Activated CD4-positive, alpha-beta T cell treated with anti-CD3 and anti-CD28 coated beads, Interleukin-2, amount 50 U/mL, for 4 hours (primary cell): ENCODE results near the gene TGFB2.

Experiments
- DNase-seq, 2 experiments: peaks; one replicate each; pipeline ENCODE4 v3.0.0-alpha.2; 2020

Gene TGFB2

DNA sequence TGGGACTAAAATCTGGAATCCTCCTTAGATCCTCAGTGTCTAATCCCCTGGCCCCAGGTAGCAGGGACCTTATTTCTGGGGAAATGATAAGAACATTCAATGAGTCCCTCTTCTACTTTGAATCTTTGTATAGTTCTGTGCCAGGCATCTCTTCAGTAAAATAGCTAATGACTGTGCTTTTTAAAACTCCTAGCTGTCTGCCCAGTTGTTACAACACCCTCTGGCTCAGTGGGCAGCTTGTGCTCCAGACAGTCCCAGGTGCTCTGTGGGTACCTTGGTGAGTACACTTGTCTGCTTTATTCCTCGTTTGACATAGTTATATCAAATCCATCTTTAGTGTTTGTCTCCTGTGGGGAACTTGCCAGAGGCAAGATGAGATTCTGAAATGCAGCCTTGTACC lies 18.0 kb downstream of the TGFB2 start:
- no peak for DNase-seq

DNA sequence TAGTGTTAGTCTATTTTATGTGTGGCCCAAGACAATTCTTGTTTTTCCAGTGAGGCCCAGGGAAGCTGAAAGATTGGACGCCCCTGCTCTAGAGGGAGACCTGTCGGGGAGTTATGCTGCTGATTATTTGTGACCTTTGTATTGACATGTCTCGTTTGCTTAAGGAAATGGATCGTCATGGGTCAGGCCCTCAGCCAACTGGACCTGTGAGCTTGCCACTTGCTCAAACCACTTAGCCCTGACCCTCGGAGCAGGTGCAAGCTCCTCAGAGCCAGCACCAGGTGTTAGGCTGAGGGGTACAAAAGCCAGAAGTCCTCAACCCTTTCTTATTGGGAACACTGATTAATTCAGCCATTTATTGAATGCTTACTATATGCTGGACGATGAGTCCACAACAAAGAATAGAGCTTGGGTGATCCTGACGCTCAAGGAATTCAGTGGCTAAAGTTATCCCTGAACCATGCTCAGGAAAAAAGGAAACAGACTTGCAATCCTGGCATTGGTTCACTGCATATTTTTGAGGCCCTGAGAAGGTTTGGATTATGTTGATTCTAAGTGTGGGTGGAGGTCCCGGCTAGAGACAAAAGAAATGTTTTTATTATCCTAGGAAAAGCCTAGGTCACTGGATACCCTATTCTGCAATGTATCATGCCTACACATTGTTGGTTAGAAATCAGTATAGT lies 19.0 kb downstream of the TGFB2 start:
- no peak for DNase-seq

DNA sequence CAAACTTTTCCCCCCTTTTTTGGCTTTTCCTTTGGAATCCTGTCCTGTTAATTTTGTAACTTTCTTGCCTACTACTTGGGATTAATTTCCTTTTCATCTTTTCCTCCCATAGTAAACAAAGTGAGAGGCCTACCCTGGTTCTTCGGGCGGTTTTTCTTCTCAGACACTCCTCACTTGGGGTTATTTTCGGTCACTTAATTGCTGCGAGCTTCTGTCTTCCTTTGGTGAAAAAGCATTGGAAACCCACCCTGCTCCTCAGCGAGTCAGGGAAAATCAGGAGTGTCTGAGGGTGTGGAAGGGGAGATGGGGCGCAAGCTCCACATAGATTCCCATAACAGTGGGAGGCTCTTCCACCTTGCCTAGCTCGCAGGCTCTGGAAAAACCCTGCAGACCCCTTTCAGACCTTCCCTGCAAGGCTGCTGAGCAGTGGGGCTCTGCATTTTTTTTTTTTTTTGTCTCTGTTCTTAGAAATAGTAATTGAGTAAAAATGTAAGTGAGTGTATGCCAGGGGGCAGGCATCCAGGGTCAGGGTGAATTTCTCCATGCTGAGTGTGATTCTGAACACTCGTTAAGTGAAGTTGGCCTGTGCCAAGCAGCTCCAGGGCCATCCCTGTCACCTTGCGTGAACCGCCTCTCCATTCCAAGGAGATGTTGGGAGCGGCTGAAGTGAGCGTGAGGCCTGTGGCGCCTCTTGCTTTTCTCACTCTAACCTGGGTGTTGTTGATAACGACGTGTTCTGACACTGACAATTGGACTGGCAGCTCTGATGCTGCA lies 20.3 kb downstream of the TGFB2 start:
- DNase-seq: no peak

DNA sequence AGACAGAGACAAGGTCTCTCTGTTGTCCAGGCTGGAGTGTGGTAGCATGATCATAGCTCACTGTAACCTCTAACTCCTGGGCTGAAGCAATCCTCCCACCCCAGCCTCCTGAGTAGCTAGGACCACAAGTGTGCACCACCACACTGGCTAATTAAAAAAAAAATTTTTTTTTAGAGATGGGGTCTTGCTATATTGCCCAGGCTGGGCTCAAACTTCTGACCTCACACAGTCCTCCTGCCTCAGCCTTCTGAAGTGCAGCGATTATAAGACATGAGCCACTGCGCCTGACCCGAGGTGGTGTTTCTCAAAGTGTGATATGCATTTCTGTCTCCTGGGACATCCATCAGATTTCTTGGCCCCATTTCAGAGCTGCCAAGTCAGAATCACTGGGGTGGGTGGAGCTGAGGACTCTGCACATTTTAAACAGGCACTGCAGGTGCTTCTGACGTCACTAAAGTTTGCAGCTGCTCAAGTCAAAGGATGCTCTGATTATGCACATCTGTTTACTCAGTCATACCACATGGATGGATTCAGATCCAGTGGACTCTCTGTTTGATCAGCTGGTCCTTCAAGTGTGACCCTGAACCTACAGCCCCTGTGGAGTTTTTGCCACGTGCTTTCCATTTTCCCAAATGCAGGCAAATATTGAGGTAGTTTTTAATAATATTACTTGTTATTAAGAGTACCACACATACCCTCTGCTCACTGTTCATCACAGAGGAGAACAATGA lies 21.4 kb downstream of the TGFB2 start:
- DNase-seq: no peak

DNA sequence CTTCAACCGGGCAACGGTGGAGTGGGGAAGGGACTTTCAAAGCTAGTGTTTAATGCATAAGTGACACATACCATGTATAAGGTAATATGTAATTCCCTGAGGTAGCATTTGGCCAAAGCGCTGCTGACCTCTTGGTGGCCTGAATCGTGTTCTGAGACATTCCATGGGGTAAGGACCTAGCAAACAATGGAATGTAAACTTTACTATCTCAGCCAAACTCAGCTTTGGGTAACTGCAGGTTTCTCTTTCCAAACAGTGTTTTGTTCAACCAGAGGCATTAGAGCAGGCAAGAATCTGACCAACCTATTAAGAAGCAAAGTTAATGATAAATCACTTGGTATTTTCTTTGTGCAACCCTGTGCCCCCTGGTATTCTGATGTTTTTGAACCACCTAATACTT lies 22.0 kb downstream of the TGFB2 start:
- no peak for DNase-seq

DNA sequence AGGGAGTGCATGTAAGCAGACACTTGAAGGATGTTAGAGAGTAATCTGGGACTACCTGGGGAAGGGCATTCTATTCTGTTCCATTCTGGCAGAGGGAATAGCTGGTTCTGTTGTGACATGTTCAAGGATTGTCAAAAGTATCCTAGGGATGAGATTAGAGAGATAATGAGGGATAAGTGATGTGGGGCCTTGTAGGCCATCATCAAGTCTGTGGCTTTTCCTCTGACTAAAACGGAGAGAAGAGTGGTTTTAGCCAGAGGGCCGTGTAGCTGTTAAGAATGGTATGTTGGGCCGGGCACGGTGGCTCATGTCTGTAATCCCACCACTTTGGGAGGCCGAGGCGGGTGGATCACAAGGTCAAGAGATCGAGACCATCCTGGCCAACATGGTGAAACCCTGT lies 23.6 kb downstream of the TGFB2 start:
- no peak for DNase-seq

DNA sequence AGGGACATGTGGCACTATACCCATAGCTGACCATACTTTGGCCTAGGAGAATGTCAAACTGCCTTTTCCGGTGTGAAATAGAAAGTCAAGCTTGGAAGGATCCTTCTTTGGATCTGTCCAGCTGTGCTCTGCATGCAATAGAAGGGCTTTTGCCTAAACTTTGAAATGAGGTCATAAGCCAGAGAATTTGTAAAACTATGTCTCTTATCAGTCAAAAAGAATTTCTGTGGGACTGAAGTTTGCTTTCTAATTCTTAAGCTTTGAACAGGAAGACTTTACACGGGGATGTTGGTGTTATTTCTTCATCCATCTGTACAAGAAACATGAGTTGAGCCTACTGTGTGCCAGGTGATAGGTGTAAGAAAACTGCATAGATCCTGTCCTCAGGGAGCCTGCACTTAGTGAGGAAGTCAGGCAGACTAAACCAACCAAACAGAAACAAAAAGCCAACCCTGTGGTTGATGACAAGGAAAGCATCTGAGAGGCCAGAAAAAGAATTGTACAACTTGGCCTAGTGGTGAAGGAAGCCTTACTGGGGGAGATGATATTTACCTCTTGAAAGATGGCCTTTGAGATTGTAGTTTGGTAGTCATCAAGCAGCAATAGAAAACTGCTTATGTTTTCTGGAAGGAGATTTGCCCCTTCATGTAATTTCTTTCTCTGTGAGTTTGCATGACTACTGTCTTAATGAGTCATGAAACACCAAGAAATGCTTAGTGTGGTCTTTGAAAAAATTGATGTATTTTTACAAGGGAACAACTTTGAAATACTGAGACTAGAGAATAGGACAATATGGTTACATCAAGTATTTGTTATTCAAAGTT lies 24.8 kb downstream of the TGFB2 start:
- DNase-seq: no peak

DNA sequence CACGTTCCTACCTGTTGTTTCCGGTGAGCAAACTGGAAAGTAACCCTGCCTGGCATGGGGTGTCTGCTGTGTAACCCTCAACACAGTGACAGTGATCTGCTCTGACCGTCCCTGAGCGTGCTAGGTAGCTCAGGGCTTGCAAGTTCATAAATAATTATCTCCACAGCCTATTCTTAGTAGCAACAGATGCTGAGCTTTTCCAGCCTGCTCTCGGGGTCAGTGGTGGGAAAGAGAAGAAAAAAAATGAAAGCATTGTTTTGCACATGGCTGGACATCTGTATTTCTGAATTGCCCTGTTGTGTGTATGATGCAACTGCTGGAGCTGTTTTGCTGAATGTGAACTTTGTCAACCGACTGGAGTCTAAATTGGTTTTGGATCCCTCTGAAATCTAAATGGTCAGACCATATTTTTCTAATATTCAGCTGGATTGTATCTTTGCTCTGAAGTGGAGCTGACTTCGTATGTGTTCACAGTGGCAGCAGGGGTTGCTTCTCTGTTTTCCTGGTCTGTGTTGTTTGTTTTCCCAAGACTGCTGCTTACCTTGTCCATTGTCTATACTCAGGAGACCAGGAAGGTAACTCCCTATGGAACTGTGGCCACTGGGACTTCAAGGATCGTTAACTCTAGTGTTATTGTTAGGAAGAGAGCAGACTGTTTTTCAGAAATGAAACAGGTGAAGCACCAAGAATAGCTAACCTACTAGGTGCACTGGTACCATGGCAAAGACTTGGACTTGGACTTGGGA lies 27.0 kb downstream of the TGFB2 start:
- no peak for DNase-seq

DNA sequence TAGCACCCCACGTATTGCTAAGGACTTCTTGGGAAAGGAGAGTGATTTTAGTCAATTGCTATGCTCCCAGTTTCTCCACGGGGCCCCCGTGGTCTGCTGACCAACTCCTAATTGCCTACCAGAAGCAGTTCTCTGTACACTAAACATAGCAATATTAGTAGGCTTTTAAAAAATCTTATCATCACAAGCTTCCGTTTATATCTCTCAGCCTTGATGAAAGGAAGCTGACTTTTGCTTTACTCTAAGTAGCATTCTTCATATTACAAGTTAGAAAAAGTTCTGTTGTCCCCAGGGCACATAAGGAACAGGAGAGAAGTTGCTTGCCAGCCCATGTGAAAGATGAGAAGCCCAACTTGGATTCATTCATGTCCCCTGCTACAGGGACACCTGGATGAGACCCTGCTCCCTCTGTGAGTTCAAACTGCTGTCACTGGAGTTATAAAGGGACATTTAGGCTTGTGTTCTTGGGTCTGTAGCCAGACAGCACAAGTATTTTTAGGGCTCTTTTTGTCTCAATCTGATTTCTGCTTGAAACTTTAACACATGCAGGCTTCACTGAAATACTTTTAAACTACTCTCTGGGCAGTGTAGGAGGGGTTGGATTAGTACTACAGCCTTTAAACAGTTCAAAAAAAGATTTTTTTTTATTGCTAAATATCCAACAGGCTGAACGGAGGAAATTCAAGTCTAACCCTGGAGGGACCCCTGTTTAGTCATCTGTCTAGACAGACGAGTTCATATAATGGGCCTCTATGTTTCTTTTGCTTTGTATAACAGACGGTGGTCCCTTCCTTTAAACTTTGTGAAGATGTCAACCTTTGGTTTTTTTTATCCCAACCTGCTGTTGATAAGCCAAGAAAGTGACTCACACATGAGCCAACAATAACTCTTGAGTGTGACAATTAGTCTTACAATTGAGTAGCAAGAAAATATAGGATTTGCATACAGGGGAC lies 29.5 kb downstream of the TGFB2 start:
- no peak for DNase-seq

DNA sequence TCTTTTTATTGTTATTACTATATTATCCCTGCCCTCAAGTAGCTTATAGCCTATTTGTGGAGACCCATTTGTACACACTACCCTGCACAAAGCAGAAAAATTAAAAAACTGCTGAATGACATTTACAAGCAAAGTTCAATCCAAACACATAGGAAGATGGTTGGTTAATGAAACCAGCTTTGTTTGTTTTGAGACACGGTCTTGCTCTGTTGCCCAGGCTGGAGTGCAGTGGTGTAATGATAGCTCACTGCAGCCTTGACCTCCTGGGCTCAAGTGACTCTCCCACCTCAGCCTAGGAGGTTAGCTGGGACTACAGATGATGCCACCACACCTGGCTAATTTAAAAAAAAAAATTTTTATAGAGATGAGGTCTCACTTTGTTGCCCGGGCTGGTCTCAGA lies 31.6 kb downstream of the TGFB2 start:
- DNase-seq: no peak

DNA sequence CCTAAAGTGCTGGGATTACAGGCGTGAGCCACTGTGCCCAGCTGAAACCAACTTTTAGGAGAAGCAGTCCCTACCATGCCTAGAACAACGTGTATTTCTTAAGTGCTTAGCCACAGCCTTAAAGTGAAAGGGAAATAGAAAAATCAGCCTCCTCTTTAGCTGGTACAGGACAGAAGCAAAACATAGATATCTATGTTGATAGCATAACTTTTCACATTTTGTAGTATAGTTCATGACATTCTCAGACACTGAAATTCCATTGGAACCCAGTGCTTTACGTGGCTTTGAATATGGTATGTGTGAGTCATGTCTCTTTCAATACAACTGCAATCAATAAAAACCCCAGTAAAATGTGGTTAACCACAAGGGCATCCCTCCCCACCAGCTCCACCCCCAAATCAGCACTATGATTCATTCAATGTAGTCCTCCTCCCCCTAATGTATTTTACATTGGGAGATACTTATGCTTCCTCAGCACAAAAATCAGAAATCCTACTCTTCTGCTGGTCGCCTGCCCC lies 32.1 kb downstream of the TGFB2 start:
- DNase-seq: peak; percentile 34 to 46

DNA sequence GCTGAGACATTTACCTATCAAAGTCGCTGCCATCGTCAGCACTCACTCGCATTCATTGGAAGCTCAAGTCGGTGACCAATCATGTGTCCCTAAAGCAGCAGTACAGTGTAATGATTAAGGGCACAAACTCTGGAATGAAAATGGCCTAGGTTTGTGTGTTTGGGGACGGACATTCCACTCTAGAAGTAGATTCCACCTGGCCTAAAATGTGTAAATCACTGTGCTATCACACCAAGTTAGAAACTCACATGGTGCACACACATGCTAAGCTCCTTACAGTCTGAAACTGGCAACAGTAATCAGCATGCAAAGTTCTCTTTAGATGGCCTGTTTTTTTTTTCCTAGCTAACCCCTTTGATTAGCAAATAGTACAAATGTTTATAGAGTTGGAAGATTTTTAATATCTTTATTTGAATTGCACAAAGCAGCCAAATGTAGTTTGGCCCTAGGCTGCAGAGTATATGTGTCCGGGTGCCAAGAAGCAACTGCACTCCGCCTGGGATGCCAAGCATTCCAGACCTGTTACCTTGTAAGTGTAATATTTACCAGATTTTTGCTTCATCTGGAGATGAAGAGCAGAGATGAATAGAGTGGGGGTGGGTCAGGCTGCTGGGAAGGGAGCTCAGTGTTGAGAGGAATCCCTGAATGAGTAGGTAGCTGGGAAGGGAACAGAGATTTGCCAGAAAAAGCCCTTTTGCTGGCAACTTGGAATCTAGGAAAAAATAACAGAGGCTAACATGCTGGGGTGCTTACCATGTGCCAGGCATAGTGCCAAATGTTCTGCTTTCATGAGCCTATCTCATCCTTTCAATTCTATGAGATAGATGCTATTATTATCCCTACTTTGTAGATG lies 35.2 kb downstream of the TGFB2 start:
- DNase-seq: no peak

DNA sequence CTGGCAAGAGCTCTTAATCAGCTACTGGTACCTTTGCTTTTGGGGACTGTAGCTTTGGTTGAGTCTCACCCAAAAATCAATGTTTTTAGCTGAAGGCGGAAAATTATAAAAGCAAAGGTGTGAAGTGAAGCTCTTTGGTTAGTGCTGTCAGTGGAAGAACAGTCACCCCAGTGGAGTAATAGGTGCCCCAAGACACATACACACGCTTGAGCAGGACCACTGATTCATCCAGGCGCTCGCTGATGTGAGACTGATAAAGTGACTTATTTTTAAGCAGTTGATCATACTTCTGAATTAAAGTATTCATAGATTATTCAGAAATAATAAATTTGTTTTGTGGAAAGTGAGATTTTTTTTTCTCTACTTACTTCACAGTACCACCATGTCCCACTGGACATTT lies 37.1 kb downstream of the TGFB2 start:
- DNase-seq: no peak

DNA sequence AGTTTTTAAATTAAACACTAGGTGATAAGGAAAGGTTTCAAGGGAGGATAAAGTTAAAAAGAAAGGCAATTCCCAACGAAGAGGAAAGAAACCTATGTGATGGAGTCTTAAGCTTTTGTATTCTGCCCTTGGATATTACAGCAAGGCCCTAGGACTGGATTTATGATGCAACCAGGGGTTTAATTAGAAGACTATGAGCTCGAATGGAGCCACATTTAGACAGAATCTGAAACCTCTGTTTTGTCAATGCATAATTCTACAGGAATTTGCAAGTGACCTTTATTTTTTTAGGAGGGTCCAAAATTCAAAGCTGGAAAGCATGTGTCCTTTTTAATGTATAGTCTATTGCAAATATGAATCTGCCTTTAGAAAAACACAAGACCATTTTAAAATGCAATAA lies 37.9 kb downstream of the TGFB2 start:
- no peak for DNase-seq

DNA sequence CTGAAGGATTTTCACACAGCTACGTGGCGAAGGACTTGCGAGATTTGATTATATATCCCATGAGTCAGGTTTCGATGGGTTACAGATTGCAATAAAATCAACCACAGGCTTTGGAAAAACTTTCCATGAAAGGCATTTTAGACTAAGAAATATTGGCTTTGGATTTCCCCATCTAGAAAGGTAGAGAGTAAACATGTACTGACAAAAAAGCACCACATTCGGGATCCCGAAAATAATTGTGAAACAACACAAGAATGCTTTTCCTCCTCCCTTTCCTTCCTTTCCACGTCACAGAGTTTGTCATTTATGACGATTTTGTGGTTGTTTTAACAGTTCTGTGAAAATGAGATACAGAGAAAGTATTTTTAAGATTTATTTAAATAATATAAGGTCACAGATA lies 38.5 kb downstream of the TGFB2 start:
- no peak for DNase-seq

DNA sequence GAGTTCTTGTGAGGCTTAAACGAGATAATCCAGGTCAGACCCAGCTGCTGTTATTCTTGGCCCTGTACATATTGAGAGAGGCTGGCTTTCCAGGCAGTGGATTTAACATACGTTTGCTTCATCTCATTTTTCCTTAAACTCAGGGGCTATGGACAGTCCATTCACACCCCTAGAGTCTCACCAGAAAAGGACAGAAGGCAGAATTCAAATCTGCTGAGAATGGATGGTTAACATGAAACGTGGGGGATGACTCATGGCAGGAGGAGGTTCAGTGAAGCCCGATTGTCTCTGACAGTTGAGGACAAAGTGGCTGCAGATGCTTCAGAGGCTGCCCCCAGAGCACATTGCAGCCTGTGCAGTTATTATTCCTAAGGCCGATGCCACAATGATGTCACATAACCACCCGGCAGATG lies 39.5 kb downstream of the TGFB2 start:
- no peak for DNase-seq

DNA sequence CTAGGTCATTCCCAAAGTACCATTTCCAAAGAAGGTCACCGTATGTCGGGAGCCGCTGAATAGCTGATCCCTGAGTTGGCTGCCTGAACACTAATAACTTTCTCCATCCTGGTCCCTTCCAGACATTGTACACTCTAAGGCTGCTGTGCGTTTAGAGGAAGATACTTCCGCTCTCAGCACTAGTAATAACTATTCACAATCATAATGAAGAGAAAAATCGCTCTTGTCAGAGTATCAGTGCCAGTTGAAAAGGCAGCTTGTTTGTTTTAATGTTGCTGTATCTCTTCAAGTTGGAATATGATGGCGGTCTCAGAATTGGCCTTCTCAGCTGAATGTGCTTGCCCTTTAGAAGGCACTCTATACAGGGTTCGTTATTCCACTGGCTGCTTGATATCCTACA lies 43.5 kb downstream of the TGFB2 start:
- no peak for DNase-seq

DNA sequence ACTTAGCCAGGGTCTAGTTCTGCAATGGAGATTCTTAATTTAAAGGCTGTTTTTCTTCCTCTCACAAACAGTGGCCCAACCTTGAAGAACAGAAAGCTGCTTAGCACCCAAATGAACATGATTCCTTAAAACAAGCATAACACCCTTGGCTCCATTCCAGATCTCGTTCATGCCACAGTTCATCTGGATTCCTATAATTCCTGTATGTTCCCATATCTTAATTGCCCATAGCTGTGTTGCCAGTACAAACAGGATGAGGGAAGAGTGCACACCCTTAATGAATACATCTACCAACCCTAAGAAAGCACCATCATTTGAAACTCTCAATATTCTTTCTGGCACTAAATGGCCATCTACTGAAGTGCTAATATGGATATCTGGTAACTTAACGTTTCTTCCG lies 45.5 kb downstream of the TGFB2 start:
- DNase-seq: no peak

DNA sequence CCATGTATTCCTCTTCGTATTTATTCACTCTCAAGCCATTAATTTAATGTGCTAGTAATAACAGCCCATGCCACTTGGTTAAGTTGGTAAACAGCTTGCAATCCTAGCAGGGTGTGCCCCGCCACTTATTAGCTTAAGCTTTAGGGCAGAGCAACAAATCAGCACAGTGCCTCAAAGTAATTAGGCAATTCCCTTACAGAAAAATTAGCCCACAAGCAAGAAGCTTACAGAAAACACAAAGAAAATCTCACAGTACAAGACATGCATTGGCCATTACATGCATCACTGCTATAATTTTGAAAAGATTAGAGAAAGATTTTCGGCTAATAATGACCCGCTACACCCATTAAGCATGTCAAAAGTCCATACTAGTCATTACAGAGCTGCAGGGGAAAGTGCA lies 47.6 kb downstream of the TGFB2 start:
- no peak for DNase-seq

DNA sequence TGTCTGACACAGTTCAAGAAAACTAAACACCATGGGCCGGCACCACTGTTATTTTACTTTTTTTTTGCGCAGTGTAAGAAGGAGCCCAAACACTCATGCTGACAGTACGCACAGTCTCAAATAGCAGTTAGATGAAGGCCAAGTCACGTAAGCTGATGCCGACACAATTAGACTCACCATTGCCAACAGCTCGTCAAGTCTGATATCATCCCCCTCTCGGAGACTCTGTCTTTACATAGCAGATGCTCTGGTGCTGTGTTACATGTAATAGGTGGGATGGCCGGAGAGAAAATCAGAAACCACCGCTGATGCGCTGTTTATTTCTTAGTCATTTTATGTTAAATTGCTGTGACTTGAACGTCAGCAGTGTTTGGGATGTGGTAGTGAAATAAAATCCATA lies 49.3 kb downstream of the TGFB2 start:
- no peak for DNase-seq
